ENCODE data around the gene SYCP2L. TPM values are rescaled to one million over a fixed set of nuclear protein-coding genes. Genes with fewer than 3 reads are reported as not detected.

SYCP2L gene
- total RNA-seq, 4 donors from 2014 or later = 0.13 to 2.9 (median 0.70) TPM

DNA sequence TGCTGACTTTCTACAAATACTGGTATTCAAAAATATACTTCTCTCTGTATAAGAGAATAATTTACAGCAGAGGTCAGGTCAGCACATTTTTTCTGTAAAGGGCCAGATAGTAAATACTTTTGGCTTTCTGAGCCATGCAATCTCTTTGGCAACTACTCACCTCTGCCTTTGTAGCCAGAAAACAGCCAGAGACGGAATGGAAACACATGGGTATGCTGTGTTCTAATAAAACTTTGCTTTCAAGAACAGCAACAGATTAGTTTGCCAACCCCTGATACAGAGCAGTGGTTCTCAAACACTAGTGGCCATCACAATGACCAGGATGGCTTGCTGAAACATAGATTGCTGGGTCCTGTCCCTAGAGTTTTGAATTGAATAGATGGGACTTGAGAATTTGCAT lies 46.3 kb downstream of the SYCP2L start:
- H3K9me3 ChIP-seq = no peaks in the 10 kb centered on the region
- H3K4me3 ChIP-seq = no peak overlapping the region
- TF ChIP-seq POLR2AphosphoS5 (IDR thresholded peaks at IDR 0.05) (no peak), EP300 (IDR thresholded peaks at IDR 0.05) (no peak), POLR2A (IDR thresholded peaks at IDR 0.05; ENCODE audit: low read depth) (no peak)
- TF ChIP-seq, protein P1, sequence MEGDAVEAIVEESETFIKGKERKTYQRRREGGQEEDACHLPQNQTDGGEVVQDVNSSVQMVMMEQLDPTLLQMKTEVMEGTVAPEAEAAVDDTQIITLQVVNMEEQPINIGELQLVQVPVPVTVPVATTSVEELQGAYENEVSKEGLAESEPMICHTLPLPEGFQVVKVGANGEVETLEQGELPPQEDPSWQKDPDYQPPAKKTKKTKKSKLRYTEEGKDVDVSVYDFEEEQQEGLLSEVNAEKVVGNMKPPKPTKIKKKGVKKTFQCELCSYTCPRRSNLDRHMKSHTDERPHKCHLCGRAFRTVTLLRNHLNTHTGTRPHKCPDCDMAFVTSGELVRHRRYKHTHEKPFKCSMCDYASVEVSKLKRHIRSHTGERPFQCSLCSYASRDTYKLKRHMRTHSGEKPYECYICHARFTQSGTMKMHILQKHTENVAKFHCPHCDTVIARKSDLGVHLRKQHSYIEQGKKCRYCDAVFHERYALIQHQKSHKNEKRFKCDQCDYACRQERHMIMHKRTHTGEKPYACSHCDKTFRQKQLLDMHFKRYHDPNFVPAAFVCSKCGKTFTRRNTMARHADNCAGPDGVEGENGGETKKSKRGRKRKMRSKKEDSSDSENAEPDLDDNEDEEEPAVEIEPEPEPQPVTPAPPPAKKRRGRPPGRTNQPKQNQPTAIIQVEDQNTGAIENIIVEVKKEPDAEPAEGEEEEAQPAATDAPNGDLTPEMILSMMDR (IDR thresholded peaks at IDR 0.05) = no peak
- no peak for DNase-seq (ENCODE audit: extremely low spot score)
- no peaks in the 10 kb centered on the region for H3K36me3 ChIP-seq
- intact Hi-C loops (cut with DNase I) = no loop called here
- H3K4me1 ChIP-seq = no peaks in the 10 kb centered on the region
- no peaks in the 10 kb centered on the region for H3K27me3 ChIP-seq
- H3K27ac ChIP-seq (replicated peaks in 1 of 4) = no peak overlapping the region
- WGBS = 68% methylated on average over 1 of the region's 1 CpG

DNA sequence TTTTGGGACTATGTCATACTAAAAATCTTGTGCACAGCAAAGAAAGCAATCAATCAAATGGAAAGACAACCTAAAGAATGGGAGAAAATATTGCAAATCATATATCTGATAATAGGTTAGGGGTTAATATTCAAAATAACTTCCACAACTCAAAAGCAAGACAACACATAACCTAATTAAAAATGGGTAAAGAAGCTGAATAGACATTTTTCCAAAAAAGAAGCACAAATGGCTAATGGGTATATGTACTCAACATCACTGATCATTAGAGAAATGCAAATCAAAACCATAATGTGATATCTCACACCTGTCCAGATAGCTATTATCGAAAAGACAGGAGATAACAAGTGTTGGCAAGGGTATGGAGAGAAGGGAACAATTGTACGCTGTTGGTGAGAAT lies 53.0 kb downstream of the SYCP2L start:
- Histone ChIP-seq H3K27ac (replicated peaks in 1 of 4) (no peak overlapping the region), H3K9me3 (no peaks in the 10 kb centered on the region), H3K36me3 (no peaks in the 10 kb centered on the region), H3K4me1 (no peaks in the 10 kb centered on the region), H3K27me3 (no peaks in the 10 kb centered on the region), H3K4me3 (no peak overlapping the region)
- intact Hi-C loops (cut with DNase I) = no loop called here
- TF ChIP-seq EP300 (IDR thresholded peaks at IDR 0.05) (no peak), POLR2AphosphoS5 (IDR thresholded peaks at IDR 0.05) (no peak), POLR2A (IDR thresholded peaks at IDR 0.05; ENCODE audit: low read depth) (no peak)
- TF ChIP-seq, protein P1 (IDR thresholded peaks at IDR 0.05) = no peak
- 98% methylated on average over 2 of the region's 2 CpGs for WGBS
- DNase-seq (ENCODE audit: extremely low spot score) = no peak

DNA sequence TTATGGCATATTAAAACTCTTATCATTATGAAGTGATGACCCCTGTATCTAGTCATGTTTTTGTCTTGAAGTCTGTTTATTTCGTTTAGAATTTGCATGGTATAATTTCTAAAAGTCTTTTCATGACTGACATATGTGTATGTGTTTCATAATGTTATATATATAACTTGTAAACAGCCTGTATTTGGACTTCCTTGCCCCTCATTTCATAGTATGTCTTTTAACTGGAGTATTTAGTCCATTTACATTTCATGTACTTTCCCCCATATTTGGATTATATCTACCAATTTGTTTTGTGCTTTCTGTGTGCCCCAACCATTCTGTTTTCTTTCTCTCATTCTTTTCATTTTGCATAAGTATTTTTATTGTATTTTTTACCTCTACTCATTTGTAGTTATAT lies 59.0 kb downstream of the SYCP2L start:
- Histone ChIP-seq H3K27ac (replicated peaks in 1 of 4) (no peak overlapping the region), H3K4me3 (no peak overlapping the region), H3K9me3 (no peaks in the 10 kb centered on the region), H3K4me1 (no peaks in the 10 kb centered on the region), H3K36me3 (no peaks in the 10 kb centered on the region), H3K27me3 (no peaks in the 10 kb centered on the region)
- 85% methylated on average over 1 of the region's 1 CpG for WGBS
- intact Hi-C loops (cut with DNase I) = no loop called here
- DNase-seq (ENCODE audit: extremely low spot score) = no peak
- no peak for TF ChIP-seq EP300 (IDR thresholded peaks at IDR 0.05)
- TF ChIP-seq, protein P1 (IDR thresholded peaks at IDR 0.05) = no peak
- TF ChIP-seq POLR2AphosphoS5 (IDR thresholded peaks at IDR 0.05) = no peak
- TF ChIP-seq POLR2A (IDR thresholded peaks at IDR 0.05; ENCODE audit: low read depth) = no peak

DNA sequence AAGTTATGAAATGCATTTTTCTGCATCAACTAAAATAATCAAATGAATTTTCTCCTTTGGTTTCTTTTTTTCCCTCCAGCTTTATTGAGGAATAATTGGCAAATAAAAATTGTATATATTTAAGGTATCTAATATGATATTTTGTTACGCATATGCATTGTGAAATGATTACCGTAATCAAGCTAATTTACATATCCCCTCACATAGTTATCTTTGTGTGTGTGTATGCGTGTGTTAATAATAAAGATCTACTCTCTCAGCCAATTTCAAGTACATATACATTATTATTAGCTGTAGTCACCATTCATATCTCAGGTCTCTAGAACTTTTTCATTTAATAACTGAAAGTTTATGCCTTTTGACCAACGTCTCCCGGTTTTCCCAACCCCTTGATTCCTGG lies 61.1 kb downstream of the SYCP2L start:
- Histone ChIP-seq H3K4me3 (no peak overlapping the region), H3K4me1 (peaks cover 0 to 13% (median 12%) of the 10 kb centered on the region in 4 donors), H3K36me3 (no peaks in the 10 kb centered on the region), H3K27ac (replicated peaks in 1 of 4) (no peak overlapping the region), H3K27me3 (no peaks in the 10 kb centered on the region), H3K9me3 (no peaks in the 10 kb centered on the region)
- TF ChIP-seq POLR2A (IDR thresholded peaks at IDR 0.05; ENCODE audit: low read depth) = no peak
- TF ChIP-seq EP300 (IDR thresholded peaks at IDR 0.05) = no peak
- TF ChIP-seq, protein P1 (IDR thresholded peaks at IDR 0.05) = no peak
- no peak for TF ChIP-seq POLR2AphosphoS5 (IDR thresholded peaks at IDR 0.05)
- intact Hi-C loops (cut with DNase I) = no loop called here
- WGBS = 96% methylated on average over 5 of the region's 5 CpGs
- DNase-seq (ENCODE audit: extremely low spot score) = no peak
